AG09309 (cell line): Measurements from ENCODE around the gene NMBR.

Experiments used
- DNase-seq: peaks from one replicate; pipeline ENCODE4 v3.0.0-alpha.2; 2010; ENCODE audit warnings: low read depth
- H3K4me3 ChIP-seq: 2 replicates; pipeline ENCODE4 v1.5.1; 2011; ENCODE audit warnings: mild to moderate bottlenecking, low read depth, low read length, moderate library complexity; ENCODE audit not compliant: control insufficient read depth
- TF ChIP-seq, protein P1 (sequence below): IDR thresholded peaks from 2 replicates; pipeline ENCODE4 v1.5.1; 2011; ENCODE audit warnings: mild to moderate bottlenecking, low read depth, low read length, inconsistent platforms; ENCODE audit not compliant: insufficient read depth, control insufficient read depth; ENCODE audit errors: missing control alignments

The NMBR gene

DNA sequence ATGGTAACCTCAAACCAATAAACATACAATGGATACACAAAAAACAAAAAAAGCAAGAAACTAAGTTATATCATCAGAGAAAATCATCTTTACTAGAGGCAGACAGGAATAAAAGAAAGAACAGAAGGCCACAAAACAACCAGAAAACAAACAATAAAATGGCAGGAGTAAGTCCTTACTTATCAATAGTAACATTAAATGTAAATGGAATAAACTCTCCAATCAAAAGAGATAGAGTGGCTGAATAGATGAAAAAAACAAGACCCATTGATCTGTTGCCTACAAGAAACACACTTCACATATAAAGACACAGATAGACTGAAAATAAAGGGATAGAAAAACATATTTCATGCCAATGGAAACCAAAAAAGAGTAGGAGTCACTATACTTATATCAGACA lies 95.5 kb downstream of the NMBR start:
- no peak overlapping the region for H3K4me3 ChIP-seq
- DNase-seq = no peak
- TF ChIP-seq, protein P1, sequence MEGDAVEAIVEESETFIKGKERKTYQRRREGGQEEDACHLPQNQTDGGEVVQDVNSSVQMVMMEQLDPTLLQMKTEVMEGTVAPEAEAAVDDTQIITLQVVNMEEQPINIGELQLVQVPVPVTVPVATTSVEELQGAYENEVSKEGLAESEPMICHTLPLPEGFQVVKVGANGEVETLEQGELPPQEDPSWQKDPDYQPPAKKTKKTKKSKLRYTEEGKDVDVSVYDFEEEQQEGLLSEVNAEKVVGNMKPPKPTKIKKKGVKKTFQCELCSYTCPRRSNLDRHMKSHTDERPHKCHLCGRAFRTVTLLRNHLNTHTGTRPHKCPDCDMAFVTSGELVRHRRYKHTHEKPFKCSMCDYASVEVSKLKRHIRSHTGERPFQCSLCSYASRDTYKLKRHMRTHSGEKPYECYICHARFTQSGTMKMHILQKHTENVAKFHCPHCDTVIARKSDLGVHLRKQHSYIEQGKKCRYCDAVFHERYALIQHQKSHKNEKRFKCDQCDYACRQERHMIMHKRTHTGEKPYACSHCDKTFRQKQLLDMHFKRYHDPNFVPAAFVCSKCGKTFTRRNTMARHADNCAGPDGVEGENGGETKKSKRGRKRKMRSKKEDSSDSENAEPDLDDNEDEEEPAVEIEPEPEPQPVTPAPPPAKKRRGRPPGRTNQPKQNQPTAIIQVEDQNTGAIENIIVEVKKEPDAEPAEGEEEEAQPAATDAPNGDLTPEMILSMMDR = no peak

DNA sequence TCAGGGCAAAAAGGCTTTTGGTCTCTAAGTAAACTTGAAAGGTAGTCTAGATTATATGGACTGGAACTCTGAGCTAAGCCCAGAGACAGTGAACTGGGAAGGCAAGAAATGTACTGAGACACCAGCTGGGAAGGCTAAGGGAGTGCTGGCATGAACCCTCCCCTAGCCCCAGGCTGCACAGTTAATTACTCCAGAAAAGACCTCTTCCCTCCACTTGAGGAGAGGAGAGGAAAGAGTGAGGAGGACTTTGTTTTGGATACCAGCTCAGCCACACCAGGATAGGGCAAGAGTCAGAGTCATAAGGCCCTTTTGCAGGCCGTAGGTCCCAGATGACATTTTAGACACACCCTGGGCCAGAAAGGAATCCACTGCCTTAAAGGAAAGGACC lies 98.3 kb downstream of the NMBR start:
- TF ChIP-seq, protein P1 = no peak
- no peak overlapping the region for H3K4me3 ChIP-seq
- DNase-seq = no peak

DNA sequence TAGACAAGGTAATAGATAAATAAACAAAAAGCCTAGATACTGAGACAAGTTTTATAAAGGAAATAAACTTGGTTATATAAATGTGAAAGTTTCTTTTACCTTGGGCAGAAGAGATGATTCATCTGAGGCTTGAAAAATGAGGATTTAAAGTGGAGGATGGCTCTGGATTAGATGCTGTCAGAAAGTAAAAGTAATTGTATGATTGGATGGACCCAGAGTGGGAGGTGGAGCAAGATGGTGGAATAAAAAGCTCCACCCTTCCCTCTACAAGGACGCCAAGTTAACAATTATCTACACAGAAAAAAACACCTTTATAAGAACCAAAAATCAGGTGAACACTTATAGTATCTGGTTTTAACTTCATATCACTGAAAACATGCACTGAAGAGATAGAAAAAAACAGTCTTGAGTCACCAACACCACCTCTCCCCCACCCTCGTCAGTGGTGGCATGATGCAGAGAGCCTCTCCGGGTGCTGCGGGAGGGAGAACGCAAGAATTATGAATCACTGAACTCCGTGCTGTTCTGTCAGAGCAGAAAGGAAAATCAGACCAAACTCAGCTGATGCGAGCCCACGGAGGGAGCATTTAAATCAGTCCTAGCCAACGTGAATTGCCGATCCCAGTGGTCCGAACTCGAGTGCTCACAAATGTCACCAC lies 98.9 kb downstream of the NMBR start:
- TF ChIP-seq, protein P1 = no peak
- no peak overlapping the region for H3K4me3 ChIP-seq
- no peak for DNase-seq

DNA sequence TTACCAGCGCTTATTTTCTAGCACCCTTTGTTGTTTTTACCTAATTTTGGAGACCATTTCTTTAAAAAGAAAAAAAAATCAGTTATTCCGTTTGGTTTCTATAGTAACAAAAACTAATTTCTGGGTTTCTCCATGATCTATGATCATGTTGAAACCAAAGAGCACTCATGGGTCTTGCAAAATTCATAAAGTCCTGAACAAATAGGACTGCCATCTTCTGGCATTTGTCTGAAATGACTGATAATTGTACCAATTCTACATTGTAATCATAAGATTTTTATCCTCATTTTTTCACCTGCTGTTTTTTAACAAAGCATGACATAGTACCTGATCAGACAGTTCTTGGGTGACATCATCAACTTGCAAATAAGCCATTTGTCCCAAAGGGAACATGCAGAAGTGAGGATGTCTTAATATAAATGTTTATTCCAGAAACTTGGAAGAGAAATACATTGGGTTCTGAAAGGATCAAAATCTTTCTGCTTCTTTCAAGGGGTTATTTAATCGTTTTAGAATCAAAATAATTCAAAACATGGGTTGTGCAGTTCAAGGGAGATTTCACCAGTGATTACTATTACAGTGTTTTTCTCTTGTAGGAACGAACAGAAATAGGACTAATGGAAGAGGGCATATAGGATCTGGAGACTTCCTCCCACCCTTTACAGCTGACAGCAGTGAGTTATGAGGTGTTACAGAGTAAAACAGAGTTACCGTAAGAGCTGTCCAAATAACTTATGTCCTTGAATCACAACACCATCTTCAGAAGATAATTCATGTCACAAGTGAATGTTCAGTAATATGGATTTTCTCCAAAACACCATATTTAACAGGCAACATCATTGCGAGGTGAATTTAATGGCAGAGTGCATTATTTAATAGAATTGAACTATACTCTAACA lies 101.3 kb downstream of the NMBR start:
- peak; percentile 51 for DNase-seq
- TF ChIP-seq, protein P1 = peak; percentile 36
- no peak overlapping the region for H3K4me3 ChIP-seq

DNA sequence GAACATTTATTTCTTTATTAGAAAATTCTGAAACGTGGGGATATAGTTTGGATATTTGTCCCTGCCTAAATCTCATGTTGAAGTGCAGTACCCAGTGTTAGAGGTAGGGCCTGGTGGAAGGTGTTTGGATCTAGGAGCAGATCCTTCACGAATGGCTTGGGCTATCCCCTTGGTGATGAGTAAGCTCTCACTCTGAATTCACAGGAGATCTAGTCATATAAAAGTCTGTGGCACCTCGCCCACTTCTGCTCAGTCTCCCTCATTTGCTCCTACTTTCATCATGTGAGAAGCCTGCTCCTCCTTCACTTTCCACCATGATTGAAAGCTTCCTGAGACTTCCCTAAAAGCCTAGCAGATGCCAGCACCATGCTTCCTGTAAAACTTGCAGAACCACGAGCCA lies 111.0 kb downstream of the NMBR start:
- no peak overlapping the region for H3K4me3 ChIP-seq
- TF ChIP-seq, protein P1 = no peak
- DNase-seq = no peak

DNA sequence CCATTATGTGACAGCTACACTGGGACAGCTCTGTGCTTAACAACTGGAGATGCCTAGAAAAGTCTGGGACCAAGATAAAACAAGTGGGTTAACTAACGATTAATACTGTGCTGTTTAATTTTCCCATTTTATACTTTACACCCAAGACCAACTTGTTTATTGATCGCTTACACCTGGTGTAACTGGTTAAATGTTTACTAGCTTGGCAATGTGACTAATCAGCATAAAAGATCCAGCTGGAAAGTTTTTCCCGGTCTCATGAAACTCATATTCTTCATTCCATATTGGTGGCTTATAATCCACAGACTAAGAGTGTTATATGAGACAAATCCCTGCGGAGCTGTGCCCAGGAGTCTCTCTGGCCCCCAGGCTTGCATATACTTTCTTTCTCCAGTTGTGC lies 115.9 kb downstream of the NMBR start:
- DNase-seq = no peak
- TF ChIP-seq, protein P1 = no peak
- H3K4me3 ChIP-seq = no peak overlapping the region
